ENCODE data around the gene RHOF.
"Not testable (repeated sequence)": the region's sequence is repeated elsewhere in the genome, so short reads cannot be mapped to it uniquely, and the experiment has no call there.

RHOF gene

GRCh38 chr12:121776190-121777098 is 17.0 kb downstream of the RHOF start:
- DNase-seq (ENCODE audit: extremely low read depth in 1 of 2, low read depth in 1 of 2) = peak; percentile 71 to 86

- DNase-seq (ENCODE audit: extremely low read depth in 1 of 2, low read depth in 1 of 2) = no peak
Observed at GRCh38 chr12:121775501-121775900, 18.0 kb downstream of the RHOF start.

- DNase-seq (ENCODE audit: extremely low read depth in 1 of 2, low read depth in 1 of 2) = no peak
Observed at GRCh38 chr12:121774968-121775474, 18.5 kb downstream of the RHOF start.

- peak; percentile 60 to 67 for DNase-seq (ENCODE audit: extremely low read depth in 1 of 2, low read depth in 1 of 2)
Observed at GRCh38 chr12:121773011-121773777, 20.3 kb downstream of the RHOF start.

GRCh38 chr12:121770813-121771625 is 22.5 kb downstream of the RHOF start:
- no peak for DNase-seq (ENCODE audit: extremely low read depth in 1 of 2, low read depth in 1 of 2)

- DNase-seq (ENCODE audit: extremely low read depth in 1 of 2, low read depth in 1 of 2) = no peak
Observed at GRCh38 chr12:121770388-121770787, 23.1 kb downstream of the RHOF start.

GRCh38 chr12:121769831-121770301 is 23.6 kb downstream of the RHOF start:
- no peak for DNase-seq (ENCODE audit: extremely low read depth in 1 of 2, low read depth in 1 of 2)

- DNase-seq (ENCODE audit: extremely low read depth in 1 of 2, low read depth in 1 of 2) = no peak
Observed at GRCh38 chr12:121769297-121769830, 24.1 kb downstream of the RHOF start.

GRCh38 chr12:121767525-121768016 is 25.9 kb downstream of the RHOF start:
- DNase-seq (ENCODE audit: extremely low read depth in 1 of 2, low read depth in 1 of 2) = no peak

GRCh38 chr12:121766290-121767039 is 27.0 kb downstream of the RHOF start:
- no peak for DNase-seq (ENCODE audit: extremely low read depth in 1 of 2, low read depth in 1 of 2)

GRCh38 chr12:121765573-121765972 is 27.9 kb downstream of the RHOF start:
- DNase-seq (ENCODE audit: extremely low read depth in 1 of 2, low read depth in 1 of 2) = no peak

- DNase-seq (ENCODE audit: extremely low read depth in 1 of 2, low read depth in 1 of 2) = no peak
Observed at GRCh38 chr12:121764808-121765207, 28.7 kb downstream of the RHOF start.

- no peak for DNase-seq (ENCODE audit: extremely low read depth in 1 of 2, low read depth in 1 of 2)
Observed at GRCh38 chr12:121762269-121762668, 31.2 kb downstream of the RHOF start.

- DNase-seq (ENCODE audit: extremely low read depth in 1 of 2, low read depth in 1 of 2) = not testable (repeated sequence)
Observed at GRCh38 chr12:121758536-121758935, 35.0 kb downstream of the RHOF start.

- no peak for DNase-seq (ENCODE audit: extremely low read depth in 1 of 2, low read depth in 1 of 2)
Observed at GRCh38 chr12:121755591-121755990, 37.9 kb downstream of the RHOF start.

- no peak for DNase-seq (ENCODE audit: extremely low read depth in 1 of 2, low read depth in 1 of 2)
Observed at GRCh38 chr12:121754836-121755235, 38.7 kb downstream of the RHOF start.

- no peak for DNase-seq (ENCODE audit: extremely low read depth in 1 of 2, low read depth in 1 of 2)
Observed at GRCh38 chr12:121753844-121754264, 39.6 kb downstream of the RHOF start.

- no peak for DNase-seq (ENCODE audit: extremely low read depth in 1 of 2, low read depth in 1 of 2)
Observed at GRCh38 chr12:121751749-121752351, 41.6 kb downstream of the RHOF start.

- DNase-seq (ENCODE audit: extremely low read depth in 1 of 2, low read depth in 1 of 2) = no peak
Observed at GRCh38 chr12:121751034-121751433, 42.5 kb downstream of the RHOF start.
